ENCODE measurements around the gene HOXC12.

DNA sequence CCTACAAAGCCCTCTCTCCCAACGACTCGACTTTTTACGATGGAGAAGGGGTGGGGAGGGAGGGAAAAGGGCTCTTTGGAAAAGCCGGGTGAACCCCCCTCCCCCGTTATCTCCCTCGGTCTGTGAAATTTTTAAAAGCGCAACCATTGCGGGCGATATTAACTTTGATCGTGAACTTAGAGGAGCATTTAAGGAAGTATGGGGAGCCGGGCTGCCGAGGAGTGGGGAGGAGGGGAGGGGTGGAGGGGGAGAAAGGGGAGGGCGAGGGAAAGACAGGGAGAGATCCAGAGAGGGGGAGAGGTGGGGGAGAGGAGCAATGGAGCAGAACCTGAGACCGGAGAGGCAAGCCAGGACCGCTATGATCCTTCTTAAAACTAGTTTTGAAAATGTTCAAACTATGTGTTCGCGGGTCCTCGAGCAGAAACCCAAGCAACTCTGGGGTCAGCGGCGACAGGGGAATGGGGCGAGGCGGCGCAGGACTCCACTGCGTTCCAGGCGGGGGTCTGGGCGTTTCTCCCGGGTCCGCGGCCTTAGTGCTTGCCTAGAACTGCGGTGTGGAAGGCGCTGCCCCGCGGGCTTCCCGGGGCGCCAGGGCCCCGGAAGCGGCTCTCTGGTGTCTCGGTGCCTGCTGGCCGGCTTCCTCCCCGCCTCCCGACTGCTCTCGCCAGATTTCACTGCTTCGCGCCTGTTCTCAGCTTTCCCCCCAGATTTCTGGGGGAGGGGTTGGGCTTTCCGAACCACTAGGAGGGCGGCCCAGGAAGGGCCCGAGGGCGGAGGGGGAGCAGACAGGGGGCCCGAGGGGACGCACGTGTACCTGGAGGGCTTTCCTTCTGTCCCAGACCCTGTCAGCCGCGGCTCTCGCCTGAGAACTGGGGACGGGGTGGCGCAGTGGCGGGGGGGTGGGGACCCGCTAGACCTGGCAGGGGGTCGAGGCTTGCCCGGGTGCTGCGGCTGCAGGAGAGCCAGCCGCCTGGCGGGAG is 19.7 kb downstream of the HOXC12 start, which contains the start of gene HOTAIR:
- TF ChIP-seq POLR2A (IDR thresholded peaks at IDR 0.05; ENCODE audit: low read length): no peak
- TF ChIP-seq GATA1 (IDR thresholded peaks at IDR 0.05; ENCODE audit: low read depth, low read length): no peak
